Fibroblast of gingiva (primary cell): ENCODE data around the gene HOXD11.

ENCODE experiments used
- DNase-seq: peaks from one replicate; pipeline ENCODE4 v3.0.0-alpha.2; 2011; ENCODE audit warnings: low read depth

Gene HOXD11

DNA sequence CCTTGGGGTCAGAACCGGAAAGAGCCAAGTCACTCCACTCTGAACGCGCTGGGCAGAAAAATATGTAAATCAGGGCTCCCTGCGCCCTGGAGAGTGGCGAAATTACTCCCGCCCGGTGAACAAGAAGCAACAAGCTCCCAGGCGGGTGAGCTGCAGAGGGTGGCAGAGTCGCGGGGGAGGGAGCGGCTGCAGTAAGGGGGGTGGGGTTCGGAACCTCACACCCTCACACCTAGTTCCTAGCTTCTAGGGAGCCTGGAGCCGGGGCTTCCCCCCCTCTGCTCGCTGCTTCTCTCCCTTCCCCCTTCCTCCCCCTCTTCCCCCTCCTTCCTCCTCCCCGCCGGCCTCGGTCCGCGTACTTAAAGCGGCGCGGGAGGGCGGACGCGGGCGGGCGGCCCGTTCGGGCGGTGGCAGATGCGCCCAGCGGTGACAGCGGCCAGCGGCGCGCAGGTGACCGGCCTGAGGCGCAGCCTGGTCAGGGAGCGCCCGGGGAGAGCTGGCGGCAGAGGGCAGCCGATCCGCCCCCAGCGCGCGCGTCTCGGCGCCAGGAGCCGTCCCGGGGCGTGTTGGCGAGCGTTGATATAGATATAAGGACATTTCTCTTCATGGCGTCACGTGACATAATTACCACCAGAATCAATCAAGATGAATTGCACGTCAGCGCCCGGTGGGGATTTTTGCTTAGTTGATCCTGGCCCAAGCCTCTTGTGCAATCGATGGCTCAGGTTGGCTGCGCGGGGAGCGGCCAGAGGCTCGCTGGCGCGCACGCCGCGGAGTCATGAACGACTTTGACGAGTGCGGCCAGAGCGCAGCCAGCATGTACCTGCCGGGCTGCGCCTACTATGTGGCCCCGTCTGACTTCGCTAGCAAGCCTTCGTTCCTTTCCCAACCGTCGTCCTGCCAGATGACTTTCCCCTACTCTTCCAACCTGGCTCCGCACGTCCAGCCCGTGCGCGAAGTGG lies at the start of gene HOXD11:
HOXD11 (plus strand) TSS at position 700 of the 959 bp plus-strand sequence; CDS start at position 776, 76 bp downstream.
- DNase-seq, result no peak

DNA sequence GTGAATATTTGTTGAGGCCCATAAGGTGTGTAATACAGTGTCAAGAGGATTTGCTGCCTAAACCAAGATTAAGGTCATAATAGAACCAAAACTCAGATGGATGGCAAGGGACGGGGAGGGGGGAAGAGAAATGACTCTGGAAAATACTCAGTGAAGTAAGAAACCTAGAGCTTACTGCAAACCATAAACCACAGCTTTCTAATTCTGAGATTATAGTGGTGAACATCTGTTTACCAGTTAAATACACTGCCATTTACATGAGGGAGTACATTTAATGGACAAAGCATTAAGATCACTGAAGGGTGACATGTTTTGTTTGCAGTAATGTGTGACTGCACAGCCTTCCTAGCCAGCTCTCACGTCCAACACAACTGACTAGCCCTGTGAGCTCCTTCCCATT lies 43.1 kb upstream of the HOXD11 start:
- DNase-seq, result no peak

DNA sequence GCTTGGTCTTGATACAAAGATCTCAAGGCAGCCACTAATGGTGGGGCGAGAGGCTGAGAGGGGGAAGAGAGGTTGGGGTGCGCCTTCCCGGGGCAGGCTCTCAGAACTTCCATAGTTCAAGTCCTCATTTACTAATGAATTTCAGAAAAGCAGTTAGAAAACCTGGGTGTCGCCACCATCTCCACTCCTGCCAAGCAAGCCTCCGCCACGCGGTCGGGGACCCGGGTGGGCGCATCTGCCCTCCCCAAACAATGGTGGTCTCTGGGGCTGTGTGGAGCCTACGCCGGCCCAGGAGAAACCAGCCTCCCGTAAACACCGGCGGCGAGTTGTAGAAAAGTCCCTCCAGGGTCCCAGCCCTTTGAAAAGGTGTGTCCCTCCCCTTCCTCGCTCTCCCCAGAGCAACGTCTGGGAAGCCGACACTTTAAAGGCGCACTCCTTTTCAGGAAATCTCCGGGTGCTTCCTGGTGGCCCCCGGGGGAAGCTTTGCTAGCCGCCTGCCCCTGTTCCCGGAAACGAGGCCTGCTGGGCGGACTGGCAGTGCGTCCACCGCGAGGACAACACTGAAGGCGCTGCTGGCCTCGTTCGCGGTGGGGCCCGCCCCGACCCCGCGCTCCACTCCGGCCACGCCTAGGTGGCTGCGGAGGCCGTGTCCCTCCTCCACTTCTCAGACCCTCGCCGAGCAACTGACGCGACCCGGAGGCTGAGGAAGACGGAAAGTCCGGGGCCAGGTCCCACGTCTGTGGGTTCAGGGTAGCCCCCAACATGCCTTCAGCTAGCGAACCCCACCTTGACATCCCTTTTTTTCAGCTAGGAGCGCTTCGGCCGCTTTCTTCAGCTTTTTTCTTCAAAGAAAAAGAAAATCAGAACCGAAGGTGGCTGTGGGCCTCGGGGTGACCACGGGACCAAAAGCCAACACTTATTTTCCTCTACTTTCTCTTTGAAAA lies 40.2 kb upstream of the HOXD11 start:
- no peak for DNase-seq

DNA sequence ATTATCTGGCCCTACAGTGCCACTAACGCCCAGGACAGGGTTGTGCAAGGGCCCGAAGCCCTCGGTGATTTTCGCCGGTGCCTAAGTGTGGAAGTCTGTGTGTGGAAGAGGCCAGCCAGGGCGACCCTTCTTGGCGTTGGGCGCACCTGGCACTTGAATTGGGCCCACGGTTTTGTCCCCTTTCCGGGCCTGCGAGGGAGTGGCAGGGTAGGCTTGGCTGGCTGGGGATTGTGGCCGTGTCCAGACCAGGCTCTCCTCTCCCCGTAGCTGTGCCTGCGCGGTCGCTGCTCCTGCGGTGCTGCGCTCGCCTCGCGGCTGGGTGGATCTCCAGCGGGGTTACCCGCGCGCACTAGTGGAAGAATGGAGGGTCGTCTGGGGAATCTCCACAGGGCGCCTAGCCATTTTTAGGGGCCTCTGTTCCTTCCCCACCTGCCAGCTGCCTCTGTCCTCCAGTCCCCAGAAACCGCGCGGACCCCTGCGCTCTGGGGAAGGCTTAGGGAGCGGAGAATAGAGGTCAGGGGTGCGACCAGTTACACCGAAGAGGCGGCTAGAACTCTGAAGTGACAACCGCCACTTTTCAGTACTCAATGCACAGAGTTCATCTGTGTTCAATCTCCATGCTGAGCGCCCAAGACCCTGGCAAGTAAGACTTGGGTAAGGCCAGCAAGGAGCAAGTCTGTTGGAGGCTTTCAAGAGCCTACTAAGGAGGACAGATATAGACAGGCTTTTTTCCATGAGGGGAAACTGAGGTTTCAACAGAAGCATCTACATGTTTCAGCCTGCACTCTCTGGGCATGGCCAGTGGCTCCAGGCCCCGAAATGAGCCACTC lies 39.3 kb upstream of the HOXD11 start:
- DNase-seq, result no peak

DNA sequence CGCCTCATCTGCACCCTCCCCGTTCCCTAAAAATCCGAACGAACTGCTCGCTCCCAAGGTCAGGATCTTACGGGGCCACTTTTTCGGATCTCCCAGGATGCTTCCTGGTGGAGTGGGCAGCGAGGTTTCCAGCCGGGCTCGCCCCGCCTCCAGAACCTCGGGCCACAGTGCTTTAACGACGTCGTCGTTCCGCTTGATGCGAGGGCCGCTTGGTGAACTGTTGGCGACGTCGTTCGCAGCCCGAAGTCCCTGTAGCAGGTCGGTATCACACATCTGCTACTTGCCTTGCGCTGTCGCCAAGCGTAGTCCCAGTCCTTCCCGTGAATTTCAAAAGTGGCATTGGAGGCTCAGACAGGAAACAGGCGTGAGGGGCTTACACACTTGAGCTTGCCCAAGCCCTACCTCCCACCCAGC lies 38.7 kb upstream of the HOXD11 start:
- DNase-seq, result no peak

DNA sequence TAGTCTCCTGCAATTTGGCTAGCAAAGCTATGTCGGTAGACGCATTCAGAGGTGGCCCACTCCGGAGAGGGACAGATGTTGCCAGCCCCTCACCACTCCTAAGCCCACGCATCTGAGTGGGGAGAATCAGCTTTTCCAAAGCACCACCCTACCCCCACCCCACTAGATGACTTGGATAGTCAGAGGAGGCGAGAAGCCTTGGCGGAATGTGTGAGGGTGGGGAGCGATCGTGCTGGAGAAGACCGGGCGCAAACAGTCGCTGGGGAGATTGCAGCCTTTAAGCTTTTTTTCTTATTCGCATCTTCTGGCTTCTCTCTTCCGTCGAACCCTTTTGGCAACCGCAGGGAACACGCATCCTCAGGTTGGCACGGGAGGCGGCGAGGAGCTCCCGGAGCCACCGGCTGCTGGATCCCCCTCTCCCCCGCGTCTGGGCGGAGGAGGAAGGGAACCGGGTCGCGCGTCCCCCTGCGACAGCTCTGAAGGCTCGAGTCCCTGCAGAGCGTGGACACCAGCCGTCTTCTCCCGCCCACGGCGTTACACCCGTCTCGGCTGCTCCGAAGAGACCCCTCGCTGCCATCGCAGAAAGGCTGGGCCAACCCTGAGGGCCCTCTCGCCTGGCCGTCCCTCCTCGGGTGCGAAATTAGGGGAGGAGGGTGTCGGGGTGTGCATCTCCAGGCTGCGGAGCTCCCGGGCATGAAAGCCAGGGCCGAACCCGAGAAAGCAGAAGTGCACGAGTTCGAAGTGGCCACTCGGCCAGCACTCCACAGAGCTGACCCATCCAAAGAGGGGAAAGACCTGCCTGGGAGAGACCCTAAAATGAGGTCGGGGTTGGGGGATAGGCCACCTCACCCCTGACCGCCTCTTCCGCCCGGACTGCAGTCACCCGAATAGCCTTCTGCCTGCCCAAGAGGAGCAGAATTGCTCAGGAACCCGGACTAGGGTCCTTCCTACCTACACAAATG lies 35.5 kb upstream of the HOXD11 start:
- no peak for DNase-seq

DNA sequence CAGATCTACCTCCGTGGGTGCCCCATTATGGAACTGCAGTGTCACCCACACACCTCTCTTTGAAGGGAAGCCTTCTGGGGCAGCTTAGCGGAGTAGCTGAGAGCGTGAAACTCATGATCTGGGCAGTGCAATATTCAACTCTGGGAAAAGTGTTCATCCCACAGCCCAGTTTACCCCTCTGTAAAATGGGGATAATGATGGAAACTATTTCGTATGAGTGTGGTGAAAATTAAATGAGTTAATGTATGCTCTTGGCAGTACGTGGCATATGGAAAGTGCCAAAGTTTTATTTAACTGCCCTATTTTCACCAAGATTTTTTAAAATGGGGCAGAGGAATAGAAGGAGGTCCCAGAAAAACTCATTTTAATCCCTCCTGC lies 34.8 kb upstream of the HOXD11 start:
- no peak for DNase-seq

DNA sequence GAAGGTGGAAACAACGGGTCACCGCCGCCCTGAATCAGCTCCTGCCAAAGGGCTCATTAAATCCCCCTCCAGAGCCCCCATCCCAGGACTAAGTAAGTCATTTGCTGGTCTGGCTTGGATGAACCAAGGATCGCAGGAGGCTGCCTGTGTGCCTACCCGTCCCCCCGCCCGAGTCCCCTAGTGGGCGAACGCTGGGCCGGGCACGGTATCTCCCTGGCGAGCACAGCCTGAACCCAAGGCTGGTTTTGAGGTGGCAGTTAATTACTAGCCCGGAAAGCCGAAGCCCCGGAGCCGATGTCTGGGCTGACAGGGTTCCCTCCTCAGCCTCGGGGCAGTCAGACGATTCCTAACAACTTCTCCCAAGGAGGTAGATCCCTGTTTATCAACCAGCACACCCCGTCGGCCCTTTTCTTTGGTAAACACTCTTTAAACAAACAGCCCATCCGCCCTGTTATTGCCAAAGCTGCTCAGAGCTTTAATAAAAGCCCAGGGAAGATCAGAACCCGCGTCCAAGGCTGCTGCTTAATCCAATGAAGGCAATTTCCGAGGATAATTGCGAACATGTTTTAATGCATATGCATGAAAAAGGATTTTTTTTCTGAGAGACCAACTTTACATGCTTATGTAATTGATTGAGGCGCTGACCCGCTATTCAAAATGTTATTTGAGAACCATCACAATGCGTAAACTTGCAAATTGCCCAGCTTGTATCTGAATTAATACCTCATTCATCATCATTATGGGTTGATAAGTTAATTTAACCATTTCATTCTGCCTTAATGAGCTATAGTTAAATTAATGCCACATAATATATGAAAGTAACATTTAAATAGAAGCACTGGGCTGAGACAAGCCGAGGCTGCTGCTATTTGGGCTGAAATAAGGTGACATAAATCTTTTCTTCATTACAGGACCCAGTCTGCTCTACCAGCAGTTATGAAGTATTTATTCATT lies 33.9 kb upstream of the HOXD11 start:
- no peak for DNase-seq

DNA sequence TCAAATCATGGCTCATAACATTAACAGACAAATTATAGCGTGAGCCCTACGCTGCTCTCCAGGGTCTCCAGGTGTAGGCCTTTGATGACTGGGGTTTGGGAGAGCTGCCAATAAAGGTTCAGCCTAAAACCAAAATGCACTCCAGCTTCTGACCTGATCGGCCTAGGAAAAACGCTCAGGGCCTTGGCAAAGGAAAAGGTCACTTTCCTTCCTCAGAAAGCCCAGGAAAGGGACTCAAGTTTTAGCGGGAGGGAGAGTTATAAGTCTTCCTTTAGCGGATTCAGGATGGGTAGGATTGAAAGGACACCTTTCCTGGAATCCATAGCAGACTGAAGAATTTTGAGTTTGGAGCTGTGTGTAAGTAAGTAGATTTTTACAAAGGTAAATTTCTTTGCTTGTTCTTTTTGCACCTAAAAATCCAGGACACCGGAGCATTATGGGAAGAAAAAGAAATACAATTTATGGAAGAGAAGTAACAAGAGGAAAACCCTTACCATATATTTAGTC lies 32.1 kb upstream of the HOXD11 start:
- no peak for DNase-seq

DNA sequence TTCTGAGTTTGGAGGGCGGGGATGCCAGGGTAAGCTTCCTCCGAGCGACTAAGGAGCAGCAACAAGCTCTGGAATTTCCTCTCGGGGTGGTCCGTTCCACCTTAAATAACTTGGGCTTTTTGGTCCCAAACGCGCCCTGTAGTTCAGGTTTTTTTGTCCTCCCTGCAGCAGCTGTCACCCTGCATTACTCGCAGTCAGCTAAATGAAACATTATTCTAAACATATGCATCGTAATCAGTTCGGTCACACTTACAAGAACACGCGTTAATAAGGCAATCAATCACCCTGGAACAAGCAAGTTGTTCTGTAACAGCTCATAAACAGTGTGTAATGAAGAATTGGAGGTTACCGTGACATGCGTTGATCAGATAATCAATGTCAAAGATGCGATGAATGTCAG lies 31.6 kb upstream of the HOXD11 start:
- DNase-seq, result no peak

DNA sequence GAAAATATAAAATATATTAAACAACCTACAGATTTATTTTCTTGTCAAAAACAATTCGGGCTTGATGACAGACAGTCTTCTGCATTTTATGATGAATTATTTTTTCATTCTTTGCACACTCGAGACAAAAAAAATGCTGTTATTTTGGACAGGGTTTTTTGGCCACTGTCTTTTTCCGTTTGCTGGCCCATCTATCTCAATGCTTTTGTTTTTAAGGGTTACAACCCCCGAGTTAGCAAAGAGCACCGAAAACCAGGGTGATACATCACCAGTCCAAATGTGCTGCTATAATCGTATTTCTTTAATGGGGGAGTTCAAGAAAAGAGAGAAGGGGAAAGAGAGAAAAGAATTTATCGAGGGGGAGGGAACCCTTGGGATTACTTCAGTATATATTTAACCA lies 31.0 kb upstream of the HOXD11 start:
- no peak for DNase-seq

DNA sequence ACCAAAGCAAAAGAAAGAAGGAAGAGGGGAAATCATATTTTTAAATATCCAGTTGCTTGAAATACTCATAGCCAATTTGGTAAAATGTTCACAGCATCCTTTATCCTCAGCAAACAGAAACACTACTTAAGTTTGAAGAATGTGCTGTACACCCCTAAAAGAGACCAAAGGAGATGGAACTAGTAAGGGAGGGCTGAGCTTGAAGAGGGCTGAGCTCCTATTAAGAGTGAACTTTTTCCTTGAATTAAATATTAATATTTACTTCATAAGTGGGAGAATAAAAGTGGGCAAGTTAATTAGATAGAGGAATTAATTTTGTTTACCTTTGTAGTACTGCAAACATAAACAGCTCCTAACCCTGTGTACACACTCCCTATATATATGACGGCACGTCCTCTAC lies 30.3 kb upstream of the HOXD11 start:
- DNase-seq, result no peak

DNA sequence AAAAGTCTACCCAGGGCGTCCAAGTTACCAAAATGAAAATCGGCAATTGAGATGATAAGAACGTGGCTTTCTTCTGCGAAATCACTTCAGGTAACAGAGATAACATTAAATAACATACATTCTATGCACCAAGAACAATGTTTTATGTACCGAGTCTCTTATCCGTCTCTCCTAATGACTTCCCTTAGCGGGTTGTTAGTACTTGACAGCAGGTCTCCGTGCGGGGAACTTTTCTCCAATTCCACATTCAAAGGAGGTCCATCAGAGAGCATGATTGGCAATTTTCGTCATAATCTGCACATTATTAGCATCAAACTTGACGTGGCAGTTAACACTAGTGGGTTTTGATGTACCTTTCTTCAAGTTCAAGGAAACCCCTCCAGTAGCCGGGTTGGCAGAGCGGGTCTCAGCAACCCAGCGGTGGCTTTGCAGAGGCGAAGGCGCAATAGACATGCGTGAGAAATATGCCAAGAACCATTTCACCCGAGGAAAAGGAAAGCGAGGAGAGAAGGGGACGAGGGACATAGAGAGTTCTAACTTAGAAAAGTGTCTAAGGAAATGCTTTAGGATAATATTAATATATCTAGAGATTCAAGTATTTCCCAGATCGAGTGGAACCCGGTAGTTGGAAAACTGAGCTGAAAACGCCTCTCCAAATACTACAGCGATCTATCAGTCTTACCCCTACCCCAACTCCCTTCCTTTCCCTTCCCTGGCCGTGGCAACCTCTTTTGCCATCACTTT lies 28.4 kb upstream of the HOXD11 start:
- DNase-seq, result no peak

DNA sequence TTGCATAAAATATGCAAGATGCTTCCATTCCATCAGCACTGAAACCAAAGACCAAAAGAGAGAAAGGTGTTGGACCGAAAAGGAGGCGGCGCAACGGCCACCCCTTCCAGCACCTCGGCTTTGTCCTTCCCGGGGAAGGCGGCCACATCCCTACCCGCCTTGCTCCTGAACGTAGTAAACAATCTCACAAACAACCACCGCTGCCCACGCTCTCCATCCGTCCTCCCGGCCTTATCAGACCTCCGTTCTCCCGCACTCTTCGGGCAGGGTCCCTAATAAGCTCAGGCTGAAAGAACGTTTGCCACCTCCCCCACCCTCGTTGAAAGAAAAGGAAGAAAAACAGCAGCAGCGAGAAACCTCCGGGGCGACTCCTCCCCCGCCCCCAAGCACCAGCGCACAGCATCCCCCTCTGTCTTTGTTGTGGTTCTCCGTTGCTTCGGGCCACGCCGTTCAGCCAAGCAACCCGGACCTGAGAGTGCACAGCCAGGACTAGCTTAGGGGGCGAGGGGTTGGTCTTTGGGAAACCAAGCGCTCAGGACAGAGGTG lies 27.7 kb upstream of the HOXD11 start:
- no peak for DNase-seq

DNA sequence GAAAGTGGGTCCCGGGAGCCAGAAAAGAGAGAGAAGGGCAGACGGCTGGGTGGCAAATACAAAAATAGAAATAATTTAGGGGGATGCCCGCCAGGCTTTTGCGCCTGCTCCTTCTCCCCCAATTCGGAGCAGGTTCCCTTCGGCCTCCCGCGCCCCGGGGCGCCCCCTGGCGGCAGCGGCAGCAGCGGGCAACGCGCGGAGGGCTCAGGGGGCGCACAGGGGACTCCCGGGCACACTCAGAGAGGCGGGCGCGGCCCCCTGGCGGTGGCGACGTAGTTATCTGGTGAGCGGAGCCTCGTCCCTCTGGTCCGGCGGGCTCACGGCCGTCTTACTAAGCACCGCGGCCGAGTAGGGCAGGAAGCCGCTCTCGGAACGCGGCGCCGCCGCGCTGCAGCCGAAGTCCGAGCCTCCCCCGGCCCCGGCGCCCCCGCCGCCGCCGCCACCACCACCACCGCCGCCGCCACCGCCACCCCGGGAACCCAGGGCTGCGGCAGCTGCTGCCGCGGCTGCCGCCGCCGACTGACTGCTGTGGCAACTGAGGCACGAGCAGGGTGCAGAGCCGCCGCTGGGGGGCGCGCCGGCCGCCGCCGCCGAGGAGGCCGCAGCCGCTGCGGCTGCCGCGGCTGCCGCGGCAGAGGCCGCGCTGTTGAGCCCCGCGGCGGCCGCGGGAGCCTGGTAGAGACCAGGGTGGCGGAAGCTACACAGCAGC lies 27.1 kb upstream of the HOXD11 start:
- DNase-seq, result no peak

DNA sequence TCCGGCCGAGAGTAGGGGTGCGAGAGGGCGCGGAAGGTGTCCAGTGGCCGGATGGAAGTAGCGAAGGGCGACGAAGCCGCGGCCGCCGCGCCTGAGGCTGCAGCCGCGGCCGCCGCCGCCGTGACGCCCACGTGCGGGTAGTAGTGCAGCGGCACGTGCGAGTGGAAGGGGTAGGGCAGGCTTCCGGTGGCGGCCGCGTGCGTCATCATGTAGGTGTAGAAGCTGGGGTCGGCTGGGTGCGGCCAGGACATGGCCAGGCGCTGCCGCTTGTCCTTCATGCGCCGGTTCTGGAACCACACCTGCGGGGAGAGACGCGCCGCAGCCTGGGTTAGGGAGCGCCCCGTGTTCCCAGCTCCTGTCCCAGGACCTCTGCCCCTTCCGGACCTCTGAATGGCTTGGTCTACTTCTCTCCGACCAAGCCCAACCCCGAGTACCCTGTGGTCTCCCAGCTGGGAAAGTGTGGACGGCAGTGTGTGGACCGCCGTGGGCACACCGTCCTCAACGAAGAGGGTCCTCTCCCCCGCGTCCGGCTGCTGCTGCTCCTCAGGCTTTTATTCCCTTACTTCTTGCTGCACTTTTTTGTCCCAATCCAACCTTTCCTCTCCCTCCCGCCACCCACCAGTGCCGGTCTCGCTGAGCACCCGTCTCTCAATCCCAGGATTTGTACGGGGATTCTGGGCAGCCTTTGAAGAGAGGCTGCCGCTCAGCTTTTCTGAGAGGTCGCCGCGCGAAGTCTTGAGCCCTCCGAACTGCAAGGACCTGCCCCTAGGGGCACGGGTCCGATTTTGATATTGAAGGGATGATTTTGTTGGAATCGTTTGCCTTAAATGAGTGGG lies 26.3 kb upstream of the HOXD11 start:
- DNase-seq, result no peak

DNA sequence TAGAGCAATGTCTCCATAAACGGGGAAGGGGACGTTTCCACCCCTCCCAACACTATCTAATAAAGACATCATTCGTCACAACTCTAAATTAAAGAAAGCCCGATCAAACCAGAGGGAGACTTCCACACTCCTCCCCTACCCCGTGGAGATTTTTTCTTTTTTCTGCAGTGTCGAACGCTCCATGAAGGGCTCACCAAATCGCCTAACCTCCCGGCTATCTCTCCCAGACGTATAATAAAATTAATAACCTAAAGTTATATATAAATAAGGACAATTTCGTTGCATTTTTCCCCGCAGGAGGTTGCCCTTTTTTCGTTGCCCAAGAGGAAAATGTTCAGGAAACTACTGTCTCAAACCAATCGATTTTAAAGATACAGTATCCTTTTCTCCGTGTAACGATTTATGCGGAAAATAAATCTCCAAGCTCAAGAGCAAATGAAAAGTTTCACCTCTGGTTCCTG lies 25.7 kb upstream of the HOXD11 start:
- no peak for DNase-seq
